GM12878 (cell line): Measurements from ENCODE around the gene EFCAB8. TPM values are rescaled to one million over a fixed set of nuclear protein-coding genes. Genes with fewer than 3 reads are reported as not detected.

Experiments
- ATAC-seq: fragments of 200-7000 bp; cut with Tn5 transposase; 3 replicates; pipeline ENCODE4 v1.9.1; 2020; ENCODE audit warnings: mild to moderate bottlenecking, moderate library complexity
- BruUV-seq: library from RNA; stranded (reverse); fragments of 400-500 nt; replicated peaks from 2 replicates; lab custom pipeline; 2021; lab: Mats Ljungman, UMichigan
- CTCF ChIA-PET: fragments of 300-600 bp; sonication (Branson Sonifier 250); formaldehyde crosslinking; extraction: SDS; loops from one replicate; lab custom pipeline; 2021; ENCODE audit warnings: inconsistent platforms; lab: Yijun Ruan, JAX
- POLR2A ChIA-PET: fragments of 350-600 bp; formaldehyde crosslinking; extraction: SDS; loops from one replicate; lab custom pipeline; 2021; ENCODE audit warnings: inconsistent platforms; lab: Charles Lee
- RAD21 ChIA-PET: fragments of 300-600 bp; sonication (Branson Sonifier 250); formaldehyde crosslinking; loops from one replicate; lab custom pipeline; 2023; ENCODE audit warnings: antibody characterized with exemption; ENCODE audit not compliant: unreplicated experiment; lab: Charles Lee
- SMC1A ChIA-PET: fragments of 300-600 bp; sonication (Branson Sonifier 250); formaldehyde crosslinking; loops from one replicate; lab custom pipeline; 2023; ENCODE audit not compliant: unreplicated experiment, uncharacterized antibody; lab: Charles Lee
- DNase-seq: peaks from one replicate; pipeline ENCODE4 v3.0.0-alpha.2; 2011; ENCODE audit warnings: low read depth, low spot score
- FAIRE-seq: peaks from 3 replicates; lab custom pipeline; 2011; peaks lifted over from hg19 to GRCh38; lab: Jason Lieb, UNC
- H2AFZ ChIP-seq: 2 replicates; pipeline ENCODE4 v1.6.0; 2011; ENCODE audit warnings: low read depth, low read length, control low read depth; ENCODE audit not compliant: control insufficient read depth
- H3K27ac ChIP-seq: 2 replicates; pipeline ENCODE4 v1.5.1; 2011; ENCODE audit warnings: control low read depth; ENCODE audit not compliant: control insufficient read depth, insufficient read depth
- H3K27me3 ChIP-seq, 2 experiments: replicated peaks in 1 of 2; 2 replicates each; pipeline versions ENCODE4 v1.6.0 to v1.6.1; 2011; ENCODE audit warnings: low read length in 1 of 2; ENCODE audit not compliant: control insufficient read depth in 2 of 2, insufficient read depth in 2 of 2
- H3K36me3 ChIP-seq, 2 experiments: 2 replicates each; pipeline ENCODE4 v1.5.1; 2011; ENCODE audit warnings: low read length in 1 of 2; ENCODE audit not compliant: control insufficient read depth in 2 of 2, insufficient read depth in 2 of 2
- H3K4me1 ChIP-seq: 2 replicates; pipeline ENCODE4 v1.6.1; 2011; ENCODE audit warnings: mild to moderate bottlenecking, low read length, moderate library complexity, mixed read lengths; ENCODE audit not compliant: control insufficient read depth, insufficient read depth
- H3K4me2 ChIP-seq: 2 replicates; pipeline ENCODE4 v1.6.0; 2011; ENCODE audit warnings: control low read depth; ENCODE audit not compliant: control insufficient read depth, insufficient read depth
- H3K4me3 ChIP-seq: fragments of 200-600 bp; sonication (generic); 2 replicates; pipeline ENCODE4 v1.5.1; 2016
- H3K79me2 ChIP-seq: 2 replicates; pipeline ENCODE4 v1.6.0; 2011; ENCODE audit warnings: low read length; ENCODE audit not compliant: control insufficient read depth, insufficient read depth
- H3K9ac ChIP-seq: 2 replicates; pipeline ENCODE4 v1.8.0; 2011; ENCODE audit warnings: low read length, control low read depth, mixed read lengths; ENCODE audit not compliant: control insufficient read depth, insufficient read depth
- H3K9me3 ChIP-seq: replicated peaks from 3 replicates; pipeline ENCODE4 v1.5.1; 2011; ENCODE audit warnings: mild to moderate bottlenecking, low read length; ENCODE audit not compliant: control insufficient read depth, insufficient read depth
- H4K20me1 ChIP-seq: 2 replicates; pipeline ENCODE4 v1.6.0; 2011; ENCODE audit not compliant: control insufficient read depth, insufficient read depth
- BMI1 ChIP-seq: fragments of 450-650 bp; IDR thresholded peaks from 2 replicates; pipeline ENCODE4 v1.6.1; 2016; ENCODE audit warnings: mild to moderate bottlenecking, moderate library complexity, borderline replicate concordance
- FOS ChIP-seq: IDR thresholded peaks from 3 replicates; pipeline ENCODE4 v1.6.1; 2011; ENCODE audit warnings: borderline replicate concordance; ENCODE audit not compliant: insufficient read length; ENCODE audit errors: extremely low read depth
- HCFC1 ChIP-seq: fragments of 150-350 bp; IDR thresholded peaks from 2 replicates; pipeline ENCODE4 v1.6.1; 2014; ENCODE audit warnings: low read length
- HDGF ChIP-seq: fragments of 450-650 bp; IDR thresholded peaks from 2 replicates; pipeline ENCODE4 v1.6.1; 2016; ENCODE audit warnings: antibody characterized with exemption
- IRF4 ChIP-seq: IDR thresholded peaks from 2 replicates; pipeline ENCODE4 v1.6.1; 2011; ENCODE audit warnings: low read depth, low read length
- KLF5 ChIP-seq: fragments of 450-650 bp; IDR thresholded peaks from 2 replicates; pipeline ENCODE4 v1.6.1; 2014; ENCODE audit warnings: mild to moderate bottlenecking; ENCODE audit not compliant: partially characterized antibody
- LARP7 ChIP-seq: fragments of 450-650 bp; IDR thresholded peaks from 2 replicates; pipeline ENCODE4 v1.6.1; 2017; ENCODE audit warnings: mild to moderate bottlenecking
- MEF2B ChIP-seq: fragments of 450-650 bp; IDR thresholded peaks from 2 replicates; pipeline ENCODE4 v1.6.1; 2018; ENCODE audit warnings: mild to moderate bottlenecking, moderate library complexity; ENCODE audit not compliant: partially characterized antibody, poor library complexity, severe bottlenecking
- NFYB ChIP-seq: IDR thresholded peaks from 2 replicates; pipeline ENCODE4 v1.6.1; 2011; ENCODE audit warnings: low read depth, mild to moderate bottlenecking, low read length, improper control_type of control experiment, moderate library complexity; ENCODE audit not compliant: insufficient read depth
- PAX8 ChIP-seq: fragments of 450-650 bp; IDR thresholded peaks from 2 replicates; pipeline ENCODE4 v1.6.1; 2017; ENCODE audit warnings: mild to moderate bottlenecking, moderate library complexity
- PML ChIP-seq: IDR thresholded peaks from 2 replicates; pipeline ENCODE4 v1.6.1; 2012; ENCODE audit warnings: low read length, inconsistent platforms
- RB1 ChIP-seq: fragments of 450-650 bp; formaldehyde crosslinking; IDR thresholded peaks from 2 replicates; pipeline ENCODE4 v1.6.1; 2017; ENCODE audit warnings: mild to moderate bottlenecking, borderline replicate concordance
- RELB ChIP-seq: fragments of 450-650 bp; IDR thresholded peaks from 2 replicates; pipeline ENCODE4 v1.6.1; 2017; ENCODE audit warnings: low read depth, mild to moderate bottlenecking, moderate library complexity
- SKIL ChIP-seq: fragments of 450-650 bp; IDR thresholded peaks from 2 replicates; pipeline ENCODE4 v1.6.1; 2017; ENCODE audit warnings: mild to moderate bottlenecking, low read depth, inconsistent platforms; ENCODE audit not compliant: poor library complexity, severe bottlenecking
- SMAD1 ChIP-seq: fragments of 450-650 bp; IDR thresholded peaks from 2 replicates; pipeline ENCODE4 v1.6.1; 2018; ENCODE audit warnings: mild to moderate bottlenecking, low read depth; ENCODE audit not compliant: partially characterized antibody
- YY1 ChIP-seq: IDR thresholded peaks from 2 replicates; pipeline ENCODE4 v1.6.1; 2011; ENCODE audit warnings: low read depth, mild to moderate bottlenecking, low read length
- ZNF24 ChIP-seq: fragments of 450-650 bp; IDR thresholded peaks from 2 replicates; pipeline ENCODE4 v1.6.1; 2017; ENCODE audit warnings: antibody characterized with exemption, mild to moderate bottlenecking
- ZSCAN29 ChIP-seq: fragments of 450-650 bp; IDR thresholded peaks from 2 replicates; pipeline ENCODE4 v1.6.1; 2017; ENCODE audit warnings: mild to moderate bottlenecking, moderate library complexity
- WGBS: methylation state at CpG from one replicate; pipeline ENCODE4 v1.1.6; 2016; ENCODE audit warnings: low lambda C conversion rate; ENCODE audit not compliant: insufficient replicate concordance, insufficient coverage; ENCODE audit errors: missing lambda C conversion rate; 5-methylcytosine and 5-hydroxymethylcytosine counted together
- in situ Hi-C: fragments of 300-500 bp; cut with MboI; formaldehyde crosslinking; loops from 9 replicates; pipeline ENCODE4 v1.14.3; 2018; ENCODE audit warnings: mixed read lengths
- intact Hi-C: fragments of 100-400 bp; cut with micrococcal nuclease; formaldehyde crosslinking; loops from one replicate; pipeline ENCODE4 v1.14.2; 2022; ENCODE audit not compliant: unreplicated experiment
- polyA plus RNA-seq, 11 experiments: library from polyadenylated mRNA; depleted of rRNA in 4 of 11; unstranded in 6 of 11; stranded (reverse) in 5 of 11; fragments of >200 nt; fragmentation: Nextera tagmentation in 4 of 11; fragmentation: Illumina TruSeq in 1 of 11; extraction: Ambion mirVana in 4 of 11; extraction: Trizol in 1 of 11; gene quantifications; 1 replicate in 1 of 11; 2 replicates in 10 of 11; pipeline versions ENCODE4 v1.2.1 to v1.2.3, GENCODE V29; 2011 to 2016; ENCODE audit warnings: inconsistent platforms in 2 of 11, missing spikeins in 2 of 11, low read depth in 1 of 11
- total RNA-seq, 4 experiments: library from RNA; depleted of rRNA in 3 of 4; stranded (reverse); fragments of >200 nt in 3 of 4; fragmentation: Illumina TruSeq in 1 of 4; extraction: Trizol in 1 of 4; gene quantifications; 2 replicates each; pipeline versions ENCODE4 v1.2.1 to v1.2.3, GENCODE V29; 2013 to 2021

EFCAB8 gene
- total and polyA plus RNA-seq, 10 of the 15 experiments (the other 5 are each of a cell fraction or from before 2014, with no cell fraction given) = 0.04 to 0.18 (median 0.06) TPM; not detected in 4

GRCh38 chr20:32975698-32976674 lies 117.3 kb downstream of the EFCAB8 start:
- in situ Hi-C loops = no loop called here
- BruUV-seq = no TSS peak
- POLR2A ChIA-PET = no interaction called here
- intact Hi-C loops = no loop called here
- TF ChIP-seq RB1 (no peak), SMAD1 (no peak), ZSCAN29 (no peak), YY1 (no peak), IRF4 (no peak), RELB (no peak), PML (no peak), LARP7 (no peak), NFYB (no peak), FOS (no peak), HCFC1 (no peak), ZNF24 (no peak), BMI1 (no peak), SKIL (no peak), PAX8 (no peak), KLF5 (no peak), HDGF (no peak), MEF2B (no peak)
- TF ChIP-seq, all 136 proteins: peak for 0
- ChIA-PET CTCF (interaction anchor here (1.6 kb wide), 1 partner anchor 31 kb away, joined by 3 read pairs; no protein-coding TSS in a partner anchor), RAD21 (no interaction called here), SMC1A (no interaction called here)
- ATAC-seq (no peak), DNase-seq (no peak), FAIRE-seq (no peak)
- Histone ChIP-seq H2AFZ (no peak overlapping the region), H3K9ac (no peak overlapping the region), H4K20me1 (no peaks in the 10 kb centered on the region), H3K9me3 (peaks cover 4% of the 10 kb centered on the region; the same call in 2 of the 3 replicates), H3K4me2 (no peak overlapping the region), H3K27ac (no peak overlapping the region), H3K36me3 (no peaks in the 10 kb centered on the region), H3K4me1 (peaks cover 19% of the 10 kb centered on the region), H3K79me2 (no peaks in the 10 kb centered on the region; the same call in 1 of the 2 replicates), H3K27me3 (no peaks in the 10 kb centered on the region; a peak in 1 of 4 replicates), H3K4me3 (no peak overlapping the region)
- 69% methylated on average over 15 of the region's 15 CpGs for WGBS
